GM19324 (cell line): Measurements from ENCODE around the gene NAA11.

ENCODE experiments used
- ATAC-seq: cut with Tn5 transposase; IDR thresholded peaks from one replicate; pipeline ENCODE4 v1.9.1; 2021; ENCODE audit warnings: mild to moderate bottlenecking, moderate library complexity; ENCODE audit not compliant: unreplicated experiment, low FRiP score

NAA11 gene

GRCh38 chr4:79325864-79326328, at the start of gene NAA11:
NAA11 (minus strand) TSS chr4:79326061; CDS start chr4:79325877, 184 bp downstream.
- no peak for ATAC-seq

GRCh38 chr4:79370026-79370425, 44.2 kb upstream of the NAA11 start:
- ATAC-seq: no peak

DNA sequence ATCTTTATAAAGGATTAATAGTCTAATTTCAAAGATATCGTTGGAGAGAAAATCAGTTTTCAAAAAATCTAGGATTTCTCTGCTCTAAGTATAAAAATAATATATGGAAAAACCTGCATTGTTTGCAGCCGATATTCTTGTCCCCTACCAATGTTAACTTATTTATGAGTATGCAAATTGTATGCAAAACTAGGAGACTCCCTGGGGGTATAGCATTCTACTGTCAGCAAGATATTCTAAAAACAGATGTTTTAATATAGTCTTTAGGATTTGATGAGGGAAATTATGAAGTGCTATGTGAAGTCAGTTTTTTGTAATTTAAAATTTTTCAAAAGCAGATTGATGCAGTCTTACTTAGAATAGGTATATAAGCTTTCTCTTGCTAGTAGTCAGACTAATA, 41.2 kb upstream of the NAA11 start:
- ATAC-seq: no peak

GRCh38 chr4:79366422-79366821, 40.6 kb upstream of the NAA11 start:
- ATAC-seq: no peak

GRCh38 chr4:79364061-79364460, 38.2 kb upstream of the NAA11 start:
- ATAC-seq: no peak

DNA sequence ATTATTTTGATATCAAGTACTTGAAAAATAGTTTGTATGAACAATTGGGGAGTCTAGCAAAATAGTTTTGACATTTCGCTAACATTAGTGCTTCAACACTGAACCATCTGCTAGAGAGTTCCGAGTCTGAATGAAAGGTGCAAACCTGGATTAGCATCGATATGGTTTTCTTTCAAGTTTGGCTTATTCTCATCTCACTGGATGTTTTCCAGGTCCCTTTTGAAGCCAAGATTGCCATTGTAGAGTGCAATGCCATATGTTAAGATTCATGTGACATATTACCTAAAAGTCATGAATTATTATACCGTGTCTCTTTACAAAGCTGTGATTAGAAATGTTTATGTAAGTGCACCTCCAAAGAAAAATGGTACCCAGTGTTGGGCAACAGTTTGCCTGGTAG, 36.8 kb upstream of the NAA11 start:
- ATAC-seq: no peak

DNA sequence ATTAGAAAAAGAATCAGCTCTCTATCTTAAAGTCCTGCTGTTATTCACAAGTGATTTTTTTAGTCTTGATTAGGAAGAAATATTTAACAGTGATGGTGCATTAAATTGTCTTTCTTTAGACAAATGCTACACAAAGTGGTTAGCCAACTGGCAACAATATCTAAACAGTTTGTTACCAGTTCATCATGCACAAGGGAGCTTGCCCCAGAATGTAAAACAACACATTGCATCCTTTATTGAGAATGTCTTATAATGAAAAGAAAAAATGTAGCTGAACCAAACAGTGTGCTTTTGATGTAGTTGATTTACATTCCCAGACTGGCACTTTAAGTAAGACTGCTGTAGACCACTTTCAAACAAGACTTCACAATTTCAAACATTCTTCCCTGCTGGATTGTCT, 34.1 kb upstream of the NAA11 start:
- ATAC-seq: no peak

DNA sequence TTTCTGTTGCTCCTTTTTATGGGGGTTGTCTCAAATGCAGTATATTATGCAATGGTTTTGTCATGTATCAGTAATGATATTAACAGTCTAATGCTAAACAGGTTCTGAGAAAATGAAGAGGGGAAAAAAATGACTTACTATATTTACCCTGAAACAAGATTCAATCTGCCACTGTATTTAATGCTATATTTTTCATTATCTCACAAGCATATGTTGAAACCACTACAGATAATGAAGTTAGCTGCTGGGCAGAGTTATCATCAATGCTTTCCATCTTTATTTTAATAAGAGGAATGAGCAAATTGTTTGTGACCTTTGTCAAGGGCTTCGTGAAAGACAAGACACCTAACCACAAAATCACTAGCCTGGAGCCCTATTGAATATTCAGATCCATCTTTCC, 32.6 kb upstream of the NAA11 start:
- no peak for ATAC-seq

- no peak for ATAC-seq
Observed at GRCh38 chr4:79357365-79357764, 31.5 kb upstream of the NAA11 start.

GRCh38 chr4:79353075-79353474, 27.2 kb upstream of the NAA11 start:
- no peak for ATAC-seq

GRCh38 chr4:79348405-79348804, 22.5 kb upstream of the NAA11 start:
- ATAC-seq: no peak

DNA sequence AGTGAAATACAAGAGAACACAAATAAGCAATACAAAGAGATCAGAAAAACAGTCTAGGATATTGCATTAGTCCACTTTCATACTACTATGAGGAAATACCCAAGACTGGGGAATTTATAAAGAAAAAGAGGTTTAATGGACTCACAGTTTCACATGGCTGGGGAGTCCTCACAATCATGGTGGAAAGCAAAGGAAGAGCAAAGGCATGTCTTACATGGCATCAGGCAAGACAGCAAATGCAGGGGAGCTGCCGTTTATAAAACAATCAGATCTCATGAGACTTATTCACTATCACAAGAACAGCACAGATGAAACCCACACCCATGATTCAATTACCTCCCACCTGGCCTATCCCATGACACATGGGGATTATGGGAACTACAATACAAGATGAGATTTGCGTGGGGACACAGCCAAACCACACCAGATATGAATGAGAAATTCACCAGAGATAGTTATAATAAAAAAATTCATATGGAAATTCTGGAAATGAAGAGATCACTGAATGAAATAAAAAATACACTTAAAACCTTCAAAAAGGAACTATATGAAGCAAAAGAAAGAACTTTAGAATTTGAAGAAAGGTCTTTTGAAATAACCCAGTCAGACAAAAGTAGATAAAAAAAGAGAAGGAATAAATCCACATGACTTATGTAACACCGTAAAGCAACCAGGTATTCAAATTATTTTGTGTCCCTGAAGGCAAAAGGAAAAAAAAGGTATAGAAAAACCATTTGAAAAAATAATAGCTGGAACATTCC, 16.2 kb upstream of the NAA11 start:
- ATAC-seq: no peak

GRCh38 chr4:79340568-79340967, 14.7 kb upstream of the NAA11 start:
- ATAC-seq: no peak

GRCh38 chr4:79338148-79338547, 12.3 kb upstream of the NAA11 start:
- ATAC-seq: peak; percentile 89

- ATAC-seq: no peak
Observed at GRCh38 chr4:79334783-79335182, 8.9 kb upstream of the NAA11 start.

GRCh38 chr4:79334341-79334740, 8.5 kb upstream of the NAA11 start:
- no peak for ATAC-seq

- ATAC-seq: no peak
Observed at GRCh38 chr4:79331126-79331876, 5.4 kb upstream of the NAA11 start.

GRCh38 chr4:79330720-79331119, 4.9 kb upstream of the NAA11 start:
- ATAC-seq: no peak

DNA sequence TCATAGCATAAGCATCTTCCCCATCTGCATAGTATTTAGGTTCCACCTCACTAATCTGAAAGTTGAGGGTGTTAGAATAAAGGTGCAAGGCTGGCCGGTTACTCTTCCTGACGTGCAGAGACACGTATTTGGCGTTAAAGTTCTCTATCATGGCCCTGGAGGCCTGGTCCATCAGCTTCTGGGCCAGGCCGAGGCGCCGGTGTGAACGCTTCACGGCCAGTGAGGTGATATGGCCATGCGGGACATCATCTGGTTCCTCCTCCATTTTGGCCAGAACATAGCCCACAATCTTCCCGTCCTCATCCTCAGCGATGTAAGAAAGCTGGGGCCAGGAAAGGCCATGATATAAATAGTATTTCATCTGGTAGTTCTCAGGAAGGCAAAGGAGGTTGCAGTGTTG, 425 bp downstream of the NAA11 start:
- ATAC-seq: no peak

DNA sequence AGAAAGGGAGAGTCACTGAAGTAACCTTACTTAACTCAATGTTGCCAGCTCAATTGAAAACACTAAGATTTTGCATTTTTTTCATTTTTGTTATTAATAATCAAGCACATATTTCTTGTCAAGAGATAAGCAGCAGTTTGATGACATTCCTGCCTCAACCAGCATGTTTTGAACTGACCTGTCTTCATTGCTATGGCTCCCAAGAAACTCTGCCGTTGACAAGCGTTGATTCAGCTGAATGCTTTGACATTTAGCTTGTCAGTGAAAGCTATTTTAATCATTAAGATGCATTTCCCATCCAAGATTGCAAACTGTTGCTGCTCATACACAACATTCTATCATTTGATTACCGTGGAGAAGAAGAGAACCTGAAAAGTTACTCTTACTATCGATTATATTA, 5.9 kb downstream of the NAA11 start:
- no peak for ATAC-seq

DNA sequence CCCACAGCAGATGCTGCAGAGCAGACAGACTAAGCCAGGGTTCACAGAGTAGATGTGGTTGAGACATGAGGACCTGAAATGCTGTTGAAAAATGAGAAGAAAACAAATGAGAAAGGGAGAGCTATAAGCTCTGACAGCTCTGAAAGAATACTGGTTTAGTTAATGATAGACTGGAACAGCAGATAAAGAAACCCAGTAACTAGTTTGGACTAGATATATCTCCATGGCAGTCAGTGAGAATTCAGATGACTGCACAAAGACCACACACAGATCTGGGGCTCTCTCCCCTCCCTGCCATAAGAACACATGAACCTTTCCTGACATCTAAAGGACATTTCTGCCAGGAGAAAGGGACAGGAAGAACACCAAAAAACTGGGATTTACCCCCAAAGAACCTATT, 8.2 kb downstream of the NAA11 start:
- no peak for ATAC-seq

- no peak for ATAC-seq
Observed at GRCh38 chr4:79315891-79316290, 10.0 kb downstream of the NAA11 start.
